Fibroblast of villous mesenchyme (primary cell): Measurements from ENCODE around the gene ERGIC1. TPM values are rescaled to one million over a fixed set of nuclear protein-coding genes. Genes with fewer than 3 reads are reported as not detected.

Experiments
- DNase-seq: peaks from one replicate; pipeline ENCODE4 v3.0.0-alpha.2; 2010; ENCODE audit warnings: low read depth
- H3K4me3 ChIP-seq: 2 replicates; pipeline ENCODE4 v1.5.1; 2011; ENCODE audit warnings: low read depth, mild to moderate bottlenecking, low read length
- total RNA-seq: library from RNA; depleted of rRNA; stranded (reverse); fragments of >200 nt; gene quantifications from 2 replicates; pipeline ENCODE4 v1.2.3, GENCODE V29; 2012
- TF ChIP-seq, protein P1 (sequence below): IDR thresholded peaks from 2 replicates; pipeline ENCODE4 v1.5.1; 2012; ENCODE audit warnings: low read depth, mild to moderate bottlenecking, low read length; ENCODE audit not compliant: insufficient read depth

The ERGIC1 gene
- total RNA-seq, 1 donor, result 139 TPM

DNA sequence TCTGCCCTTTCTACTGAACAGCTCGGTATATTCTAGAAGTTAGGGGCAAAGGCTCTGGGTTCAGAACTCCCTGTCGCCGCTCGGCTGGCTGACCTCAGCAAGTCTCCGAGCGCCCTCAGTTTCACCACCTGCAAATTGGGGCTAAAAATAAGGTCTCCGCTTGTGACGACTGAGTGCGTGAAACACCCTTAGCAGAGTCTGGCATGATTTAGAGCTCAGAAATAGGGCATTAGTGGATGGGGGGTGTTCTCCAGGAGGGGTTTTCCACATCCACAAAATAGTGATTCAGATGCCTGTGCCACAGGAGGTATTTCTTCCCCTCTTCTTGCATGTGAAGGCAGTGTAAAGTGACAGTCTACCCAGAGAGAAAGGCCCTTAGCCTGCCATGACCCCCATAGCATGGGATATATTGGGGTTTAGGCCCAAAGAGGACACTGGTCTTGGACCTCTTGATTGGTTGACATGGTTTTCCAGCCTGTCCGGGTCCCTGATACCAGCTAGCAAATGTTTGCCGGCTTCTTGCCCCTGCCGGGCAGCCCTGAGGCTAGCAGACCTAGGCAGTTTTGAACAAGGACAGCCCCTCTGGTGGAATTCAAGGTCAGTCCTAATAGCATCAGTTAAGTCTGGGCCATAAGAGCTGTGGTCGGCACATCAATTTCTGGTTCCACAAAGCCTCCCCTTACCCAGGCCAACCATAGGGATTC lies 1.4 kb downstream of the ERGIC1 start:
- no peak for DNase-seq
- TF ChIP-seq, protein P1, sequence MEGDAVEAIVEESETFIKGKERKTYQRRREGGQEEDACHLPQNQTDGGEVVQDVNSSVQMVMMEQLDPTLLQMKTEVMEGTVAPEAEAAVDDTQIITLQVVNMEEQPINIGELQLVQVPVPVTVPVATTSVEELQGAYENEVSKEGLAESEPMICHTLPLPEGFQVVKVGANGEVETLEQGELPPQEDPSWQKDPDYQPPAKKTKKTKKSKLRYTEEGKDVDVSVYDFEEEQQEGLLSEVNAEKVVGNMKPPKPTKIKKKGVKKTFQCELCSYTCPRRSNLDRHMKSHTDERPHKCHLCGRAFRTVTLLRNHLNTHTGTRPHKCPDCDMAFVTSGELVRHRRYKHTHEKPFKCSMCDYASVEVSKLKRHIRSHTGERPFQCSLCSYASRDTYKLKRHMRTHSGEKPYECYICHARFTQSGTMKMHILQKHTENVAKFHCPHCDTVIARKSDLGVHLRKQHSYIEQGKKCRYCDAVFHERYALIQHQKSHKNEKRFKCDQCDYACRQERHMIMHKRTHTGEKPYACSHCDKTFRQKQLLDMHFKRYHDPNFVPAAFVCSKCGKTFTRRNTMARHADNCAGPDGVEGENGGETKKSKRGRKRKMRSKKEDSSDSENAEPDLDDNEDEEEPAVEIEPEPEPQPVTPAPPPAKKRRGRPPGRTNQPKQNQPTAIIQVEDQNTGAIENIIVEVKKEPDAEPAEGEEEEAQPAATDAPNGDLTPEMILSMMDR, result no peak
- H3K4me3 ChIP-seq, result peak overlapping the region; percentile 91

DNA sequence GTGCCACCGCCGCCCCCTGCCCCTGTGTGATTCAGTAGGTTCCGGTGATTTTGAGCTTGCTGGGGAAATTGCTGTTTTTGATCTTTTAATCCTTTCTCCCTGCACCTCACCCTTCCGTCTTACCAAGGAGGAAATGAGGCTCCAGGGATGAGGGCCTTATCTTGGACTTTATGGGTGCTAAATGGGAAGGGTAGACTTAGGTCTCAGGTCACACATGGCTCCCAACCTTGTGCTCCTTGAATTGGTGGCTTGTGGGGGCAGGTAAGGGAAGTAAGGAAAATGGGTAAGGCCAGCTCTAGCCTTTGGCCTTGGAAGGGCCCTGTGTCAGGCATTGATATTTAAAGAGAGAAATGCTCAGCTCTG lies 1.9 kb downstream of the ERGIC1 start:
- H3K4me3 ChIP-seq, result peak overlapping the region; percentile 91
- DNase-seq, result no peak
- TF ChIP-seq, protein P1, result no peak

DNA sequence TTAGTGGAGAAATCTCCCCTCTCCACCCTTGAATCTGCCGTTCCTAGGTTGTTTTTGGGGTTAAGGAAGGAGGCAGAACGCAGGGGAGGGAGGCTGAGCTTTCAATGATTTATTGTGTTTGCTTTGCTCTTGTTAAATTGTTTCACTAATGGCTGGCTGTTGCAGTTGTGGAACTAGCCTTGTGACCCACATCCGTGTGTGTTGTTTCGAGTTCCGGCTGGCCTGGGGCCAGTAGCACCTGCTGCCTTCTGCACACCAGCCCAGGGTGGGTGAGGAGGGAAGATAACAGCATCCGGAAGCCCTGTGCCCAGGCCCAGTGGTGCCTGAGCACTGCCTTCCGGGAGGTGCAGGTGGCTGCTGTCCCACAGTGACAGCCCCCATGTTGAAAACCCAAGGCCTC lies 3.6 kb downstream of the ERGIC1 start:
- TF ChIP-seq, protein P1, result no peak
- DNase-seq, result no peak
- H3K4me3 ChIP-seq, result no peak overlapping the region

DNA sequence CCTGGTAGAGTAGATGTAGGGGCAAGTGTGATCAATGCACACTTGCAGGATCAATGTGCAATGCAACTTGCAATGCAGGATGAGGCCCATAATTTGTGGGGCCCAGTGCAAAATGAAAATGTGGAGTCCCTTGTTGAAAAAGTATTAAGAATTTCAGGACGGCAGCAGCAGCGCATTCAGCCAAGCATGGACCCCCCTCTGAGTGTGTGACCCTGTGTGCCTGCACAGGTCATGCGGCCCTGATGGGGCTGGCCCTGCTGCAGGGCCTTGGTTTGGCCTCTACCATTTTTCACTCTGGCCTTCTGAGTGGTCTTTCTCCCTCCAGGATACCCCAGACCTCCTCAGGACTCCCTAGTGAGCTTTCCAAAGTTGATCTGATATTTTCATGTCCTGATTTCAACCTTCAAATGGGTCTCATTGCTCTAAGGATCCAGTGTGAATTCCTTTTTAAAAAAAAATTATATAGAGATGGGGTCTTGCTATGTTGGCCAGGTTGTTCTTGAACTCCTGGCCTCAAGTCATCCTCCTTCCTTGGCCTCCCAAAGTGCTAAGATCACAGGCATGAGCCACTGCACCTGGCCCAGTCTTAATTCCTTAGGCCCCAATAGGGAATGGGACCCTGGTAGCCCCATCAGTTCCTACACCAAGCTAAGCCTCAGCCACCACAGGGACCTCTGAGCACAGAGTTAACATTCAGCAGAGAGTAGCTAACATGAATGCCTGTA lies 4.3 kb downstream of the ERGIC1 start:
- no peak for DNase-seq
- H3K4me3 ChIP-seq, result no peak overlapping the region
- TF ChIP-seq, protein P1, result no peak

DNA sequence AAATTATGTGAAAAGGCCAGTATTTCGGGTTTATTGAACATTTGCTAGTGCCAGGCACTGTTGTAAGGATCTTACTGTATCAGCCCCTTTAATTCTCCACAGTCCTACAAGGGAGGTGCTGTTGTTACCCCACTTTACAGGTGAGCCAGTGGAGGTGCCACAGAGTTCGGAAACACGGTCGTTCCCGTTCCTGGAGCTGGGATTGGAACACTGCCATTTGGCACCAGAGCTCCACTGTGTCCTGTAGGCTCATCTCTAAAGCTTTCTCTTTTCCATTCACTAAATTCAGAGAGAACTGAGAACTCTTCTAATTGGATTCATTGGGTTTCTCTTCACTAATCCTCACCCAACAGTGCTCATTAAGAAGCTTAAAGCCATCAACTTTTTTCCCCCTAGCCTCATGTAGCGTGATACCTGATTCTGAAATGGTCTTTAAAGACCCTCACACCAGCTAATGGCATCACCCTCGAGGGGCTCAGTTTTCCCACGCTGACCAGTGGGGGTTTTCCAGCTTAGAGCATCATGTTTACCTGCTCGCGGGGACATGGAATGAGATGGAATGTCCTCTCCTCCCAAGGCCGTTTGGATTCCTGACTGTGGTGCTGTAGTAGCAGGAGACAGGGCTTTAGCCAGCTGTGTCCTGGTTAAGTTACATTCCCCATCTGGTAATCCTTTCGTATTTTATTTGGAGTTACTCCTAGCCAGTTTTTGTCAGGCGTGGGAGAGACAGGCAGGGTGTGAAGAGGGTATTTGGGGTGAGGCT lies 5.8 kb downstream of the ERGIC1 start:
- H3K4me3 ChIP-seq, result no peak overlapping the region
- DNase-seq, result peak; percentile 65
- TF ChIP-seq, protein P1, result no peak

DNA sequence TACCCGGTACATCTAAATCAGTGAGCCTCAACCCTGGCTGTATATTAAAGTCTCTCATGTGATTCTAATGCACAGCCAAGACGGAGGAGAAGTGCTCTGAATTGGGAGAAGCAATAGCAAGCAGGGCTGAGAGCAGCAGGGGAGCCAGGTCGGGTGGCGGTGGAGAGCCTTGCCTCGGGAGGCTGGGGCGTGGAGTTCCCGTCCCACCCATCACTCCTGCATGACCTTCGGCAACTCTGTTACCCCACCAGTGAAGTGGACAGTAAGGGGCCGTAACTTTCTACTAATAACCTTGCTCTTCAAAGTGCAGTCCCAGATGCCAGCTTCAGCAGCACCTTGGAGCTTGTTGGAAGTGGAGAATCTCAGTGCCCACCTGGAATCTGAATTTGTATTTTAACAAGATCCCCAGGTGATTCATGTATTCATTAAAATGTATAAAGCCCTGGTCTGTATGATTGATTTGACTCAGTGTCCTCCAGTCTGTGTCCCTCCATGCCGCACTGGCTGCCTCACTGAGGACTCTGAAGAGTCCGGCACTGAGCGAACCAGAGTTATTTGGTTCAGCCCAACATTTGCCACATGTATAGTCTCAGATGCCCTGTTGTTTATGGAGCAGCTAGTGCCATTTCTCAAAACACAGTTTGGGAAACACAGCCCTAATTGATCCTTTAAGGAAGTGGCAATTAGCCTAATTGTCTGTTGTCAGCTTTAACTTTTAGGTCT lies 6.5 kb downstream of the ERGIC1 start:
- TF ChIP-seq, protein P1, result no peak
- DNase-seq, result no peak
- no peak overlapping the region for H3K4me3 ChIP-seq
